Putamen (tissue), 1 donor: ENCODE data around the gene BBX.
"Not testable (repeated sequence)": the region's sequence is repeated elsewhere in the genome, so short reads cannot be mapped to it uniquely, and the experiment has no call there.

Experiments used
- DNase-seq: peaks from one replicate; pipeline ENCODE4 v3.0.0-alpha.2; 2016; ENCODE audit warnings: low spot score

The BBX gene

GRCh38 chr3:107800710-107801109 lies 277.9 kb downstream of the BBX start:
- DNase-seq: peak; percentile 39

GRCh38 chr3:107803170-107803569 lies 280.4 kb downstream of the BBX start:
- no peak for DNase-seq

- no peak for DNase-seq
Measured at GRCh38 chr3:107806021-107806420, 283.3 kb downstream of the BBX start.

- DNase-seq: no peak
Measured at GRCh38 chr3:107806536-107806935, 283.8 kb downstream of the BBX start.

- DNase-seq: no peak
Measured at GRCh38 chr3:107810171-107811071, 287.7 kb downstream of the BBX start.

- DNase-seq: no peak
Measured at GRCh38 chr3:107813026-107813425, 290.3 kb downstream of the BBX start.

GRCh38 chr3:107816107-107816506 lies 293.3 kb downstream of the BBX start:
- peak; percentile 45 for DNase-seq

- no peak for DNase-seq
Measured at GRCh38 chr3:107817076-107817475, 294.3 kb downstream of the BBX start.

GRCh38 chr3:107818025-107818424 lies 295.3 kb downstream of the BBX start:
- no peak for DNase-seq

- no peak for DNase-seq
Measured at GRCh38 chr3:107819656-107820055, 296.9 kb downstream of the BBX start.

- no peak for DNase-seq
Measured at GRCh38 chr3:107822308-107822707, 299.5 kb downstream of the BBX start.

GRCh38 chr3:107824822-107825371 lies 302.1 kb downstream of the BBX start:
- no peak for DNase-seq

GRCh38 chr3:107825556-107825955 lies 302.8 kb downstream of the BBX start:
- DNase-seq: no peak

GRCh38 chr3:107826727-107827126 lies 304.0 kb downstream of the BBX start:
- no peak for DNase-seq

- DNase-seq: no peak
Measured at GRCh38 chr3:107829185-107829584, 306.4 kb downstream of the BBX start.

GRCh38 chr3:107831590-107831989 lies 308.8 kb downstream of the BBX start:
- DNase-seq: no peak

- DNase-seq: no peak
Measured at GRCh38 chr3:107833043-107833442, 310.3 kb downstream of the BBX start.

GRCh38 chr3:107833722-107834416 lies 311.1 kb downstream of the BBX start:
- no peak for DNase-seq

- DNase-seq: not testable (repeated sequence)
Measured at GRCh38 chr3:107835001-107835400, 312.2 kb downstream of the BBX start.

GRCh38 chr3:107837895-107838612 lies 315.3 kb downstream of the BBX start:
- no peak for DNase-seq

- no peak for DNase-seq
Measured at GRCh38 chr3:107841831-107842230, 319.1 kb downstream of the BBX start.

- DNase-seq: no peak
Measured at GRCh38 chr3:107842940-107843339, 320.2 kb downstream of the BBX start.
